H1 (cell line): ENCODE results near the gene IL32. TPM values are rescaled to one million over a fixed set of nuclear protein-coding genes. Genes with fewer than 3 reads are reported as not detected.

ENCODE experiments used
- ATF2 ChIP-seq: IDR thresholded peaks from 2 replicates; pipeline ENCODE4 v1.6.1; 2012; ENCODE audit warnings: low read length, inconsistent platforms
- CEBPB ChIP-seq: IDR thresholded peaks from 2 replicates; pipeline ENCODE4 v1.6.1; 2012; ENCODE audit warnings: low read depth, low read length
- CHD2 ChIP-seq: IDR thresholded peaks from 2 replicates; pipeline ENCODE4 v1.6.1; 2012; ENCODE audit warnings: low read length, improper control_type of control experiment
- CREB1 ChIP-seq: IDR thresholded peaks from 2 replicates; pipeline ENCODE4 v1.6.1; 2012; ENCODE audit warnings: inconsistent platforms
- FOSL1 ChIP-seq: IDR thresholded peaks from 2 replicates; pipeline ENCODE4 v1.6.1; 2011; ENCODE audit warnings: mild to moderate bottlenecking, low read depth, low read length, moderate library complexity; ENCODE audit not compliant: insufficient read depth
- HDAC6 ChIP-seq: IDR thresholded peaks from one replicate; pipeline ENCODE4 v1.7.1; 2012; ENCODE audit warnings: low read depth, mild to moderate bottlenecking, inconsistent platforms, low read length, moderate library complexity
- KDM5A ChIP-seq: fragments of 200-600 bp; IDR thresholded peaks from 2 replicates; pipeline ENCODE4 v1.7.1; 2012; ENCODE audit warnings: mild to moderate bottlenecking, low read length, inconsistent platforms, mixed read lengths
- MAX ChIP-seq: IDR thresholded peaks from 2 replicates; pipeline ENCODE4 v1.6.1; 2012; ENCODE audit warnings: inconsistent platforms
- PHF8 ChIP-seq: fragments of 200-600 bp; sonication (generic); conservative IDR thresholded peaks from 2 replicates; pipeline ENCODE4 v1.7.1; 2012; ENCODE audit warnings: low read depth, mild to moderate bottlenecking, inconsistent platforms, low read length, moderate library complexity
- SP4 ChIP-seq: IDR thresholded peaks from 2 replicates; pipeline ENCODE4 v1.6.1; 2012; ENCODE audit warnings: low read length, inconsistent platforms
- polyA plus RNA-seq, 7 experiments: library from polyadenylated mRNA; depleted of rRNA in 3 of 7; stranded (reverse) in 5 of 7; unstranded in 2 of 7; fragments of >200 nt in 5 of 7; fragments of 200-250 nt in 2 of 7; gene quantifications; 1 replicate in 5 of 7; 2 replicates in 1 of 7; 4 replicates in 1 of 7; pipeline versions ENCODE4 v1.2.1 to v1.2.3, GENCODE V29; 2011 to 2013; ENCODE audit warnings: missing spikeins in 2 of 7, mixed read lengths in 2 of 7
- total RNA-seq: library from RNA; stranded (reverse); fragmentation: NEBNext Ultra II Directional; extraction: Animal tissue kit (Norgen Biotek cat#: 25700); gene quantifications from 2 replicates; pipeline ENCODE4 v1.2.1, GENCODE V29; 2021

Gene IL32
- total and polyA plus RNA-seq, 2 of the 8 experiments (the other 6 are each of a cell fraction or from before 2014, with no cell fraction given): 2.7 to 5.0 TPM

- no peak for TF ChIP-seq MAX
- TF ChIP-seq KDM5A: no peak
- TF ChIP-seq CEBPB: no peak
- TF ChIP-seq ATF2: no peak
- no peak for TF ChIP-seq SP4
- TF ChIP-seq CREB1: no peak
- TF ChIP-seq FOSL1: no peak
- no peak for TF ChIP-seq HDAC6
- no peak for TF ChIP-seq PHF8
- TF ChIP-seq CHD2: no peak
Observed at GRCh38 chr16:3029491-3030221, 35.8 kb upstream of the IL32 start (continued).
